NCI-H2196 (cell line): ENCODE results near the gene TMEM120A.

ENCODE experiments used
- DNase-seq: peaks from one replicate; lab custom pipeline; 2025; ENCODE audit not compliant: unreplicated experiment; lab: John Stamatoyannopoulos, UW

Gene TMEM120A

DNA sequence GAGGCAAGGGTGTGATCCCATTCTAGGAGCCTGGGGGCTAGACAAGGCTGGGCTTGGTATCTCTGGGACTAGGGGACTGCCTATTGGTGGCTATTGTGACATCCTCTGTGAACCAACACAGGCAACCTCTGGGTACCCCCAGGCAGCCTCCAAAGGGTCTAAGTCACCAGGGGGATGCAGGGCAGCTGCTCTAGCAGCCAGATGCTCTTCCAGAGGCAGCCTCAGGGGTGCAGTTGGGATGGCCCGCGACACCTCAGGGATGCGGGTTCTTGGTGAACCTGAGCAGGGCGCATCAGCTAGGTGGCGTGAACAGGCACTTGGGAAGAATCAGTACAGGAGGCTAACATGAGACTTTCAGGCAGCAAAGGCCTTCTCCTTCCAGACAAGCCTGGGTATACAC, 1.6 kb upstream of the TMEM120A start:
- DNase-seq: no peak

- no peak for DNase-seq
Observed at GRCh38 chr7:75995052-75995471, 667 bp upstream of the TMEM120A start.

GRCh38 chr7:75993689-75994387, 557 bp downstream of the TMEM120A start:
- peak; percentile 83 for DNase-seq

DNA sequence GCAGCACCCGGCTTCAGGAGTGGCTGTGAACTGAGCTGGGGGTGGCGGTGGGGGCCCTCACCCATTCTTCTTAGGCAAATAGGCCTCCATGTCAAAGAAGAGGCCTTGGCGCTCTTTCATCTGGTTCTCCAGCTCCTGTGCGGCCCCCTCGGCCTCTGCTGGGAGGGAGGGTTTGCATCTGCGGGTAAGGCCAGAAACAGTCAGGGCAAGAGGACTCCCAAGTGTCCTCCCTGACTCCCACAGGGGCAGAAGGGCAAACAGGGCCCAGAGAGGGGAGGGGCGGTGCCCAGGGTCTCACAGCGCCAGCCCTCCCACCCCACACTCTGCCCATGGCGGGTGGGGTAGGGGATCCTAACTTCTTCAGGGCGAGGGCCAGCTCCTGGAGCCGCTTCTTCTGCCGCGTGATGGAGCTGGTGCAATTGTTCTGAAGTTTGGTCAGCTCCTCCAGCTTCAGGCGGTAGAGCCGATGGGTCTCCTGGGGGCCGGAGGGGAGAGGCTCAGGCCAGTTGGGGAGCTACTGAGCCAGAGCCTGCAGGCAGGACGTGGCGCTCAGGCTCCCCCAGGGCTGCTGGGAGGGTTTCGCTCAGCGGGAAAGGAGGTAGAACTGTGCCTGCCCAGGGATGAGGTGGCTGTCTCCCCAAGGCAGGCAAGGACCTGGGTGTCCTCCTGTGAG, 2.2 kb downstream of the TMEM120A start:
- DNase-seq: no peak

DNA sequence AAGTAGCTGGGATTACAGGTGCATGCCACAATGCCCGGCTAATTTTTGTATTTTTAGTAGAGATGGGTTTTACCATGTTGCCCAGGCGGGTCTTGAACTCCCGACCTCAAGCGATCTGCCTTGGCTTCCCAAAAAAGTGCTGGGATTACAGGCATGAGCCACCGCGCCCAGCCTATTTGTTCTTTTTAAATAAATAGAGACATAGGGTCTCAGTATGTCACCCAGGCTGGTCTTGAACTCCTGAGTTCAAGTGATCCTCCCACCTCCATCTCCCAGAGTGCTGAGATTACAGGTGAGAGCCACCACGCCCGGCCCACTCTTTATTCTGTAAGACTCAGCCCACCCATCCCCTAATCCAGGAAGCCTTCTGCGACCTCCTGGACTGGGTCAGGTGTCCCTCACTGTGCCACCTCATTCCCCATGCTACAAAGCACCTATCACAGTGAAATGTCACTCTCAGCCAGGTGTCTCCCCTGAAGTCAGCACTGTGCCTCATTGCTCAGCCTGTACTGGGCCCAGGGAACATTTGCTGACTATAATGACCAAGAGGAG, 2.8 kb downstream of the TMEM120A start:
- DNase-seq: no peak

DNA sequence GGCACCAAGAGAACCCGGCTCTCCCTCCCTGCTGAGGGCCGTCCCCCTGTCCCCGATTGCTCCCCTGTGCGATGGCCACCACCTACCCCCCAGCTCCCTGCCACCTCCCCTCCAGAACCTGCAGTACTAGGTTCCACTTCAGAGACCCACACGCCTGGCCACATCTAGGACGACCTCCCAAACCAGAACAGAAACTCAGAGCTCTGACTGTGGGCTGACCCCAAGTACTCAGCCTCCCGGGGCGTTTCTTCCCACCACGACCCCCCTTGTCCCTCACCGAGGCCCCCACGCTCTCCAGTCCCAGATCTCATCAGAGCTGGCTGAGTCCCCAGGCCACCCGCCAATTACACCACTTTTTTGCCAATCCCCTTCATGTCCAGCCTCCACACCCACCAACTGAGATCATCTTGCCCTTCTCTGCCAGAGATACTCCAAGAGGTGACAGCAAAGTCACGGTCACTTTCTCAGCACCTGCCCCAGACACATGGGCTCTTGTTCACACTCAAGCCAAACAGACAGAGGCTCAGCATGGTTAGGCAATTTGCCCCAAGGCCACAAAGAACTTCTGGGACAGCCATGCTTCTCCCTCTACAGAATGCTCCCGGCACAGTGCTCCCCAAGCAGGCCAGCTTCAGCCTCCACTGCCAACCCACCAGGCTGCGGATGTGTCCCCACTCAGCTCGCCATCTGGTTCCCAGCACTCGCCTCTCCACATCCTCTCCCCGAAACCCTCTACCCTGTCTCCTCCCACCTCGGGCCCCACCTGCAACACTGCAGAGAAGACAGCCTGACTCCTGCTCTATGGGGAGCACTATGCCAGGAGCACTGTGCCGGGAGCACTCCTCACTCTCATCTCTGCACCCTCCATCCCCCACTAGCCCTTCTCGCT, 4.7 kb downstream of the TMEM120A start:
- DNase-seq: no peak

DNA sequence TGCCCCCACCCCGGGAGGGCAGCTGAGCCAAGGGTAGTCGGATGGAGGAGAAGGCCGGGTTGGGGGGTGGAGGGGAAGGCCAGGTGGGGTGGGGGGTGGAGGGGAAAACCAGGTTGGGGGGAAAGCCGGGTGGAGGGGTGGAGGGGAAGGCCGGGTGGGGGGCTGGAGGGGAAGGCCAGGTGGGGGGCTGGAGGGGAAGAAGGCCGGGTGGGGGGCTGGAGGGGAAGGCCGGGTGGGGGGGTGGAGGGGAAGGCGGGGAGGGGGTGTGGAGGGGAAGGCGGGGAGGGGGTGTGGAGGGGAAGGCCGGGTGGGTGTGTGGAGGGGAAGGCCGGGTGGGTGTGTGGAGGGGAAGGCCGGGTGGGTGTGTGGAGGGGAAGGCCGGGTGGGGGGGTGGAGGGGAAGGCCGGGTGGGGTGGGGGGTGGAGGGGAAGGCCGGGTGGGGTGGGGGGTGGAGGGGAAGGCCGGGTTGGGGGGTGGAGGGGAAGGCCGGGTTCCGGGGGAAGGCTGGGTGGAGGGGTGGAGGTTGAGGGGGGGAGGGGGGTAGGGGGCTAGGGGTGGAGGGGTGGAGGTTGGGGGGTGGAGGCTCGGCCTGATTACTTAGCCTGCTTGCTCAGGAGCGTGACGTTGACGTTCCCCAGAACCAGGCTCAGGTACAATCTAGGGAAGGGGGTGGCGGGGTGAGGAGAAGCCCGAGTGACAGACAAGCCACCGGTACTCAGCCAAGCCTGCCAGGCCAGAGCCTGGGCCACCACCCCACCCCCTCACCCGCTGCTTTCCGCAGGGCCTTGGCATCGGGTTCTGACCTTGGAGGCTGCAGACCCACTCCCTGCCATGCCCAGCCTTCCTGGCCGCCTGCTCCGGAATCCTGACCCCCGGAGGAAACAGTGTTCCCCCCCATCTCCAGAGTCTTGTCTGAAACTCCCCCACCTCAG, 5.6 kb downstream of the TMEM120A start:
- DNase-seq: no peak

DNA sequence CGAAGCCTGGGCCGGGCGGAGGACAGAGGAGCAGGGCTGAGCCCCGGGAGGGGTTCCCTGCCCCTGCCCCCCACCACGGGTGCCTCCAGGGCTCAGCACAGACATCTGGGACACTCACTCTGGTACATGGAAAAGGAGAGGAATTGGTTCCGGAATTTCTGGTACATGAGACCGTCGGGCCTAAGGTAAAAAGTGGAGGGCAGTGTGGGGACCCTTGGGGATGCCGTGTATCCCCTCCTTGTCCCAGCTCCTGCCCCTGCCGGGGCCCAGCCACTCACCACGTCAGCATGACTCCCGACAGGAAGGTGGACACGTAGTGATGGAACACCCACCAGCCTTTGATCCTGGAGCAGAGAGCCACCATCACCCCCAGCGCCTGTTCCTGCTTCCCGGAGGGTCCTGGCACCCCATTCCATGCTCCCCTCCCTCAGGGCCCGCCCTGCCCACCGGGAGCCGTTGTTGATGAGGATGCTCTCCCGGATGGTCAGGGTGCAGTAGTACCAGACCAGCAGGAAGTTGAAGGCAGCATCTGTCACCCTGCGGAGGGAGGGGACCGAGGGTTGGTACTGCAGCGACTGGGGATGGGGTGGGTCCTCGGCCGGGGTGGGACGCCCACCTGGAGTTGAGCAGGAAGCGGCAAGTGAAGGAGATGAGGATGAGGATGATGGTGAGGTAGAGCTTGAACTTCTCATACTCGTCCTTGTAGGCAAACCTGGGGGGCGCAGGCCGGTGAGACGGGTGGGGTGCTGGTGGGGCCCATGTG, 6.4 kb downstream of the TMEM120A start:
- DNase-seq: no peak

GRCh38 chr7:75987026-75987804, 7.2 kb downstream of the TMEM120A start:
- no peak for DNase-seq

DNA sequence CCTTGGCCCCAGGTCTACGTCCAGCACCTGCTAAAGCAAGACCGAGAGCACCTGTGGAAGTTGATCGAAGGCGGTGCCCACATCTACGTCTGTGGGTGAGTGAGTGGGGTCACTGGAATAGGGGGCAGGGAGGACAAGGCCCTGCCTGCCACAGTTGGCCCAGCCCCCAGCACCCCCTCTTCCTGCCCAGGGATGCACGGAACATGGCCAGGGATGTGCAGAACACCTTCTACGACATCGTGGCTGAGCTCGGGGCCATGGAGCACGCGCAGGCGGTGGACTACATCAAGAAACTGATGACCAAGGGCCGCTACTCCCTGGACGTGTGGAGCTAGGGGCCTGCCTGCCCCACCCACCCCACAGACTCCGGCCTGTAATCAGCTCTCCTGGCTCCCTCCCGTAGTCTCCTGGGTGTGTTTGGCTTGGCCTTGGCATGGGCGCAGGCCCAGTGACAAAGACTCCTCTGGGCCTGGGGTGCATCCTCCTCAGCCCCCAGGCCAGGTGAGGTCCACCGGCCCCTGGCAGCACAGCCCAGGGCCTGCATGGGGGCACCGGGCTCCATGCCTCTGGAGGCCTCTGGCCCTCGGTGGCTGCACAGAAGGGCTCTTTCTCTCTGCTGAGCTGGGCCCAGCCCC, 8.1 kb downstream of the TMEM120A start:
- no peak for DNase-seq

- no peak for DNase-seq
Observed at GRCh38 chr7:75985518-75986146, 8.8 kb downstream of the TMEM120A start.

DNA sequence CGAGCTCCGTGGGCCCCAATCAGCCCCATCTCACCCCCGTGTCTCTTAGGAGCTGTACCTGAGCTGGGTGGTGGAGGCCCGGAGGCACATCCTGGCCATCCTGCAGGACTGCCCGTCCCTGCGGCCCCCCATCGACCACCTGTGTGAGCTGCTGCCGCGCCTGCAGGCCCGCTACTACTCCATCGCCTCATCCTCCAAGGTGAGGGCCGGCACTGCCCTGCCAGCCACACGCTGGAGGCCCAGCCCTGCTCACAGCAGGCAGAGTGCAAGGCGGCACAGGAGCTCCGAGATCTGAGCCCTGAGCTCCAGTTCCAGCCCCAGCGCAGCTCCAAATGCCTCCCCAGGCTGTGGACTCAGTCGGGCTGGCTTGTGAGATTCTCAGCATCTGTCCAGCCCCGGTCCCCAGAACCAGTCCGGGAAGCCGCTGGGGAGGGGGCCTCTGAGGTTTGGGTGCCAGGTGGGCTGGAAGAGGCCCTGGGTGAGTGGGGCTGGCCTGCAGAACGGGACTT, 9.3 kb downstream of the TMEM120A start:
- DNase-seq: no peak

GRCh38 chr7:75984130-75985008, 10.0 kb downstream of the TMEM120A start:
- no peak for DNase-seq

DNA sequence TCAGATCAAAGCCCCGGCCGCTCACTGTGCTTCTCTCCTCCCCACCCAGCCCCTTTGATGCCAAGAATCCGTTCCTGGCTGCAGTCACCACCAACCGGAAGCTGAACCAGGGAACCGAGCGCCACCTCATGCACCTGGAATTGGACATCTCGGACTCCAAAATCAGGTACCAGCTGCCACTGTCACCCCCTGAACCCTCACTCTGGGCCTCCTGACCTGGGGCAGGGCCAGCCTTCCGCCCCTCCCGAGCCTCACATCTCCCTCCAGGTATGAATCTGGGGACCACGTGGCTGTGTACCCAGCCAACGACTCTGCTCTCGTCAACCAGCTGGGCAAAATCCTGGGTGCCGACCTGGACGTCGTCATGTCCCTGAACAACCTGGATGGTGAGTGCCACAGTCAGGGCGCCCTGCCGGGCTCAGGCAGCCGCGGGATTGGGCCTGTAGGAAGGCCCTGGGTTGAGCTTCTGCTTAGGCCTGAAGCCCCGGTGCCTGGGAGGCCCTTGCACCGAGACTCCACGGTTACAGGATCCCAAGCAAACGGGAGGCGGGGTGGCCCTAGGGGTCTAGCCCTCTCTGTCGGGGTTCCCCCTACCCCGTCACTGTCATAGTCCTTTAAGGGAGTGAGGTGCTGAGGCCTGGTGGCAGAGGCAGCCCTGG, 10.8 kb downstream of the TMEM120A start:
- no peak for DNase-seq

GRCh38 chr7:75982306-75983064, 11.9 kb downstream of the TMEM120A start:
- DNase-seq: no peak
